Measurements from ENCODE around the gene FIBCD1. TPM values are rescaled to one million over a fixed set of nuclear protein-coding genes. Genes with fewer than 3 reads are reported as not detected.

FIBCD1 gene
- total RNA-seq, 1 experiment from 2014 or later: 7.1 TPM

- H3K79me1 ChIP-seq (ENCODE audit: insufficient read depth, low read depth, low read length, poor library complexity, severe bottlenecking): no peaks in the 10 kb centered on the region
- no peaks in the 10 kb centered on the region for H3K9me3 Mint-ChIP-seq
- H3K56ac ChIP-seq (ENCODE audit: insufficient read length, low read depth, low read length): no peak overlapping the region
- H3K14ac ChIP-seq (ENCODE audit: insufficient read depth, low read length): no peak overlapping the region; the same call in 1 of the 2 replicates
- no peaks in the 10 kb centered on the region for H3K36me3 Mint-ChIP-seq (ENCODE audit: insufficient read depth in 1 of 3, low read depth in 3 of 3)
- H3K79me2 ChIP-seq (ENCODE audit: insufficient read depth, low read length): no peaks in the 10 kb centered on the region
- H2AFZ ChIP-seq (ENCODE audit: low read length): no peak overlapping the region
- H2BK20ac ChIP-seq (ENCODE audit: low read depth, low read length, poor library complexity, severe bottlenecking): no peak overlapping the region
- H4K20me1 ChIP-seq (ENCODE audit: control insufficient read depth, insufficient read depth, insufficient read length): no peaks in the 10 kb centered on the region
- no peak overlapping the region for H4K91ac ChIP-seq (ENCODE audit: insufficient read length, low read depth, low read length)
- no peak overlapping the region for H3T11ph ChIP-seq (ENCODE audit: low read length)
- no peaks in the 10 kb centered on the region; the same call in 1 of the 2 replicates for H3K27me3 Mint-ChIP-seq (ENCODE audit: low read depth)
- H3K9me3 ChIP-seq (ENCODE audit: control insufficient read depth, low read depth, low read length): no peaks in the 10 kb centered on the region
- no peak overlapping the region for H3K23ac ChIP-seq (ENCODE audit: insufficient read length, low read depth, low read length)
- TF ChIP-seq CTCF (conservative IDR thresholded peaks at IDR 0.05): no peak
- no peak overlapping the region for H3K4me2 ChIP-seq (ENCODE audit: insufficient read depth, insufficient read length, low read length)
- no CpG with 5 or more reads among the region's 19 CpGs for WGBS (ENCODE audit: extremely low coverage, insufficient read length, low lambda C conversion rate)
- no peaks in the 10 kb centered on the region for H3K4me1 ChIP-seq (ENCODE audit: insufficient read depth, low read length)
- H3K4me3 Mint-ChIP-seq: no peak overlapping the region
- no peak overlapping the region for H3K4ac ChIP-seq (ENCODE audit: low read depth, low read length)
- no peak overlapping the region for H4K5ac ChIP-seq (ENCODE audit: insufficient read length, low read depth, low read length)
- H2AK5ac ChIP-seq (ENCODE audit: insufficient read length, low read length): no peak overlapping the region
- H3K27ac ChIP-seq (ENCODE audit: insufficient read length, low read depth, low read length): no peak overlapping the region
- H2BK120ac ChIP-seq (ENCODE audit: low read depth, low read length, poor library complexity, severe bottlenecking): no peak overlapping the region
- no peak overlapping the region for H4K8ac ChIP-seq (replicated peaks; ENCODE audit: insufficient read length, low read depth, low read length)
- no peak overlapping the region for H2BK12ac ChIP-seq (ENCODE audit: insufficient read length, low read depth, low read length)
- no peak overlapping the region for H3K18ac ChIP-seq (ENCODE audit: insufficient read length, low read depth, low read length)
- no peak overlapping the region for H2BK5ac ChIP-seq (ENCODE audit: insufficient read length, low read length)
- H3K4me1 Mint-ChIP-seq: peaks cover 8 to 23% of the 10 kb centered on the region in 2 experiments
- no peaks in the 10 kb centered on the region for H3K27me3 ChIP-seq (ENCODE audit: insufficient read depth, low read length)
- no peaks in the 10 kb centered on the region for H3K23me2 ChIP-seq (ENCODE audit: insufficient read length, low read depth, low read length, poor library complexity, severe bottlenecking)
- no peak overlapping the region for H3K27ac Mint-ChIP-seq
- H2BK15ac ChIP-seq (ENCODE audit: low read depth, low read length): no peak overlapping the region
- DNase-seq: no peak
- H3K9ac ChIP-seq (ENCODE audit: extremely low read depth, insufficient read length, low read length): no peak overlapping the region
Measured at GRCh38 chr9:130925050-130925678, 13.9 kb downstream of the FIBCD1 start.

All from H9 (cell line).